Adrenal gland (tissue), 12 donors: ENCODE data around the gene CSPG5. TPM values are rescaled to one million over a fixed set of nuclear protein-coding genes. Genes with fewer than 3 reads are reported as not detected.

Experiments
- DNase-seq, 7 donors: peaks; one replicate each; pipeline ENCODE4 v3.0.0-alpha.2; 2019 to 2020
- H3K27ac ChIP-seq, 5 donors: fragments of 200-600 bp; sonication (generic) in 4 of 5; 1 replicate in 3 of 5; 2 replicates in 2 of 5; pipeline versions ENCODE4 v1.5.1 to v1.8.0; 2016 to 2020; ENCODE audit warnings: mild to moderate bottlenecking in 1 of 5
- H3K27me3 ChIP-seq: fragments of 200-600 bp; 2 replicates; pipeline ENCODE4 v1.8.0; 2021
- H3K36me3 ChIP-seq, 2 donors: fragments of 200-600 bp; replicated peaks in 1 of 2; 1 replicate in 1 of 2; 2 replicates in 1 of 2; pipeline versions ENCODE4 v1.5.1 to v1.8.0; 2018 to 2022
- H3K4me1 ChIP-seq, 2 donors: fragments of 200-600 bp; replicated peaks in 1 of 2; 1 replicate in 1 of 2; 2 replicates in 1 of 2; pipeline versions ENCODE4 v1.5.1 to v1.8.0; 2018 to 2021
- H3K4me3 ChIP-seq, 4 donors: fragments of 200-600 bp; sonication (generic) in 3 of 4; one replicate each; pipeline ENCODE4 v1.5.1; 2016 to 2018
- H3K9me3 ChIP-seq, 3 donors: fragments of 200-600 bp; sonication (generic) in 1 of 3; replicated peaks in 1 of 3; 1 replicate in 2 of 3; 2 replicates in 1 of 3; pipeline versions ENCODE4 v1.5.1 to v1.8.0; 2016 to 2021
- CTCF ChIP-seq, 6 experiments: fragments of 450-650 bp in 4 of 6; fragments of 200-600 bp in 2 of 6; sonication (generic) in 1 of 6; IDR thresholded peaks; 1 replicate in 5 of 6; 2 replicates in 1 of 6; pipeline versions ENCODE4 v1.5.1 to v1.8.0; 2016 to 2021; ENCODE audit warnings: antibody characterized with exemption in 6 of 6, mild to moderate bottlenecking in 2 of 6, moderate library complexity in 1 of 6
- POLR2A ChIP-seq, 2 donors: fragments of 450-650 bp; IDR thresholded peaks; one replicate each; pipeline ENCODE4 v1.6.1; 2017; ENCODE audit warnings: antibody characterized with exemption in 2 of 2, mild to moderate bottlenecking in 2 of 2, moderate library complexity in 1 of 2
- WGBS, 4 donors: extraction: QIAGEN DNeasy Blood & Tissue Kit in 2 of 4; methylation state at CpG; one replicate each; pipeline versions ENCODE4 v1.1.5 to v1.1.7; 2013 to 2017; 5-methylcytosine and 5-hydroxymethylcytosine counted together
- intact Hi-C, 2 donors: fragments of 100-400 bp; cut with DNase I; formaldehyde crosslinking; loops; one replicate each; pipeline versions ENCODE4 v1.14.1 to v1.15.0; 2022 to 2023
- polyA plus RNA-seq, 3 donors: library from polyadenylated mRNA; stranded (reverse); fragments of 200-250 nt in 2 of 3; fragments of 350-450 nt in 1 of 3; fragmentation: Illumina TruSeq in 1 of 3; extraction: RNeasy Lipid Tissue Mini Kit (QIAGEN cat#74804) in 1 of 3; gene quantifications; one replicate each; pipeline ENCODE4 v1.2.3, GENCODE V29; 2013 to 2014
- total RNA-seq, 9 donors: library from RNA; depleted of rRNA in 4 of 9; stranded (reverse); fragments of >200 nt in 4 of 9; fragments of 120-200 nt in 1 of 9; fragmentation: NEBNext Ultra II Directional in 1 of 9; extraction: Animal tissue kit (Norgen Biotek cat#: 25700) in 1 of 9; gene quantifications; one replicate each; pipeline versions ENCODE4 v1.1.0 to v1.2.4, GENCODE V29; 2013 to 2023
- donor health status: healthy with polysubstance abuse.
- donor health status: Bipolar disorder and iron deficiency.
- donor health status: DM: yes; HTN: yes; CAD: no.
- donor health status: DM: no; HTN: no; CAD: no.
- donor health status: DM: no; HTN: no; CAD: no.
- donor health status: DM: yes; HTN: yes; CAD: no.

Gene CSPG5
- total and polyA plus RNA-seq, 12 donors, result 0.13 to 0.84 (median 0.50) TPM; not detected in 3

DNA sequence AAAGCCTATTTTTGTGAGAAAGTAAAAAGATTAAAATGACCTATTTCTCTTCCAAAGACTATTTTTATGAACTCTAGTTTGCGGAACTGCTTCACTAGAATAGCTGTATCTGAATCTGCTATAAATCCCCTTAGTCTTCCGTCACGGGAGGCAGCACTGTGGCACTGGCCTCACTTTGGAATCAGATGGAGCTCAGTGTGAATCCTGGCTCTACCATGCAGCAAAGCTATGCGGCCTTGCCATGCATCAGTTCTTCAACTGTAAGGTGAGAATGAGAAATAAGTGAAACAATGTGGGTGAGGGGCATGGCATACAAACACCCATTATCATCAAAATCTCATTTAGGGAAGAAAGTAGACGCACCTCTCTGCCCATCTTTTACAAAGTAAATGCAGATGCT lies 27.5 kb upstream of the CSPG5 start:
- Histone ChIP-seq H3K4me3 (no peak overlapping the region), H3K4me1 (no peaks in the 10 kb centered on the region), H3K36me3 (peaks cover 0 to 23% of the 10 kb centered on the region in 2 donors), H3K27me3 (no peaks in the 10 kb centered on the region), H3K9me3 (no peaks in the 10 kb centered on the region), H3K27ac (no peak overlapping the region)
- no peak for DNase-seq
- intact Hi-C loops, result no loop called here
- WGBS, 4 donors, result 93 to 97% (median 96%) methylated on average over 5 of the region's 5 CpGs
- TF ChIP-seq POLR2A (IDR thresholded peaks at IDR 0.05) (no peak), CTCF (IDR thresholded peaks at IDR 0.05) (no peak)

DNA sequence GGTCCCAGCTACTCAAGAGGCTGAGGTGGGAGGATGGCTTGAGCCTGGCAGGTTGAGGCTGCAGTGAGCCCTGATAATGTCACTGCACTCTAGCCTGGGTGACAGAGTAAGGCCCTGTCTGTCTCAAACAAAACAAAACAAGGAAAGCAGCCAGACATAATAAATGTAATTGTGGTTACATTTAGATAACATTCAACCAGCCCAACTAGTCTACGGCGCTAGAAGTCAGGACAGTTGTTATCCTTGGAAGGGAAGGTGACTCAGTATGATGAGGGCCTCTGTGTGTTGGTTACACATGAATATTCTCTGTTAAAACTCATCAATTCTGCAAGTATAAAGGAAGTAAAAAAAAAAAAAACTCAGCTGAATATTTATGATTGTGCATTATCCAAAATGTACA lies 27.0 kb upstream of the CSPG5 start:
- TF ChIP-seq CTCF (IDR thresholded peaks at IDR 0.05) (no peak), POLR2A (IDR thresholded peaks at IDR 0.05) (no peak)
- Histone ChIP-seq H3K4me1 (no peaks in the 10 kb centered on the region), H3K9me3 (no peaks in the 10 kb centered on the region), H3K27me3 (no peaks in the 10 kb centered on the region), H3K4me3 (no peak overlapping the region), H3K27ac (no peak overlapping the region), H3K36me3 (peaks cover 0 to 23% of the 10 kb centered on the region in 2 donors)
- DNase-seq, result no peak
- intact Hi-C loops, result no loop called here
- 29 to 41% (median 32%) methylated on average over 2 of the region's 2 CpGs for WGBS, 4 donors

DNA sequence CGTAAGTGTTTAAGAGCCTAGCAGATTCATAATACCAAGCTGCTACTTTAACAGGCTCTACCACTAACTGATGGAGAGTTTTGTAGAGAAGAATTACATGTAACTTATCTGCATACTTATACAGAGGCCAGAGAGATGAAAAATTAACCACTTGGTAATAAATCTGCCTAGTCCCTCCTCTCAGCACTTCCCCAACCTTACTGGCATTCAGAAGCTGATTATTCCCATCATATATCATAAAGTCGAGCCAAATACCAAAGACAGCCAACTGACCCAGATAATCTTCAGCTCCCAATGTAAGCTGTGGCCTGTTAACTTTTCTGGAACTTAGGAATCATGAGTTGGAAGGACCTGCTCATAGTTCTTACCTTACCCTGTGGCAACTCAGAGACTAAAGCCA lies 25.5 kb upstream of the CSPG5 start:
- Histone ChIP-seq H3K9me3 (no peaks in the 10 kb centered on the region), H3K4me1 (no peaks in the 10 kb centered on the region), H3K4me3 (no peak overlapping the region), H3K27ac (no peak overlapping the region), H3K27me3 (no peaks in the 10 kb centered on the region), H3K36me3 (peaks cover 0 to 9% of the 10 kb centered on the region in 2 donors)
- WGBS, 4 donors, result 57 to 64% (median 62%) methylated on average over 2 of the region's 2 CpGs
- no peak for TF ChIP-seq POLR2A (IDR thresholded peaks at IDR 0.05)
- TF ChIP-seq CTCF (IDR thresholded peaks at IDR 0.05), result no peak
- intact Hi-C loops, result no loop called here
- DNase-seq, result no peak

- H3K27ac ChIP-seq, result no peak overlapping the region
- H3K4me1 ChIP-seq, result no peaks in the 10 kb centered on the region
- H3K36me3 ChIP-seq, result peaks cover 0 to 9% of the 10 kb centered on the region in 2 donors
- TF ChIP-seq CTCF (IDR thresholded peaks at IDR 0.05) (no peak), POLR2A (IDR thresholded peaks at IDR 0.05) (no peak)
- DNase-seq, result no peak
- no peak overlapping the region for H3K4me3 ChIP-seq
- H3K9me3 ChIP-seq, result no peaks in the 10 kb centered on the region
- intact Hi-C loops, result no loop called here
- no peaks in the 10 kb centered on the region for H3K27me3 ChIP-seq
These were observed 24.7 kb upstream of the CSPG5 start for GRCh38 chr3:47603332-47603731.
